Pulmonary artery endothelial cell (primary cell): Measurements from ENCODE around the gene PDCD11. TPM values are rescaled to one million over a fixed set of nuclear protein-coding genes. Genes with fewer than 3 reads are reported as not detected.
A peak's percentile ranks its signal among the peaks of the same experiment; 100 is the strongest.
"Not testable (repeated sequence)": the region's sequence is repeated elsewhere in the genome, so short reads cannot be mapped to it uniquely, and the experiment has no call there.

Source experiments
- DNase-seq: peaks from one replicate; pipeline ENCODE4 v3.0.0-alpha.2; 2011; ENCODE audit warnings: low read depth, low spot score
- total RNA-seq: library from RNA; depleted of rRNA; stranded (reverse); fragments of >200 nt; gene quantifications from 2 replicates; pipeline ENCODE4 v1.2.3, GENCODE V29; 2014

The PDCD11 gene
- total RNA-seq, 1 donor from 2014 or later = 53.0 TPM

DNA sequence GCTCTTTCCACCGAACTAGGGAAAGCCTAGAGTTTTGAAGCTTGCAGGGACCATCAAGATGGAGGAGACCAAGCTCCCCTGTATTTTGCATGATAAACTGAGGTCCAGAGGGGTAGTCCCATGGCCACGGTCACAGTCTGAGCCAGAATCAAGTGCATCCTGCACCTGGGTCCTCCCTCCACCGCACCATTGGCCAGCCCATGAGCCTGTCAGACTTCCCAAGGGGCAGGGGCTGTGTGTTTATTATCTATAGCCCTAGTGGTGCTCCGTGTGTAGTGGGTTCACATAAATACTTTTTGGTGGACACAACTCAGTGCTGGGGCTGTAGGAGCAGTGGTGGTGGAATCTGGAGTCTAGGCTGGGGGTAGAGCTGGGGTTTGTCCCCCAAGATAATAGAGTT lies 79.0 kb downstream of the PDCD11 start:
- no peak for DNase-seq

DNA sequence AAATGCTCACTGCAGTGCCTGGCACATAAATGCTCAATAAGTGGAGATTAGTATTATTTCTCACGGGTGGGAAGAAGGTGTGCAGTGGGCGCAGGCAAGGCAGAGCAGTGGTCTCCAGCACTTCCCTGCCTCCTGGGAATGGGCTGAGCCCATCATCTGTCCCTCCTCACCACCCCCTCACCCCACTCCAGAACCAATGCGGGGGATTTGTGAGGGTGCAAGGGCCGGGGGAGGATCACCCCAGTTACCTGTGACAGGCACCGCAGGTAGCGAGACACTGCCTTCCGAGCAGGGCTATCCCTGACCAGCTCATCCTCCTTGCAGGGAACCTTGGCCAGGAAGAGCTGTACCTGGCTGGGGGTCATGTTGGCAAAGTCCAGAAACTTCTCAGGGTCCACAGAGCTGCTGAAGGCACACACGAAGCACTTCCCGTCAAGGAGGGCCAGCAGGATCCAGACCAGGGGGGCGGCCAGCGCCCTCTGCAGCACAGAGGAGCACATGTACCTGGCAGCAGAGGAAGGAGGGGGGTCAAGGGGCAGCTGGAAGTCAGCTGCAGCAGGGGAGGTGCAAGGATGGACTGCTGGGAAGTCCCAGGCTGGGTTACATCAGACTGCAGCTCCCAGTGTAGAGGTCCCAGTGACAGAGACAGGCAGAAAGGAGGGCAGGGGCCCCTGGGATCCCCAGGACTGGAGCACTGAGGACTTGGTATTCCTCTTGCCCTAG lies 79.8 kb downstream of the PDCD11 start:
- DNase-seq = no peak

DNA sequence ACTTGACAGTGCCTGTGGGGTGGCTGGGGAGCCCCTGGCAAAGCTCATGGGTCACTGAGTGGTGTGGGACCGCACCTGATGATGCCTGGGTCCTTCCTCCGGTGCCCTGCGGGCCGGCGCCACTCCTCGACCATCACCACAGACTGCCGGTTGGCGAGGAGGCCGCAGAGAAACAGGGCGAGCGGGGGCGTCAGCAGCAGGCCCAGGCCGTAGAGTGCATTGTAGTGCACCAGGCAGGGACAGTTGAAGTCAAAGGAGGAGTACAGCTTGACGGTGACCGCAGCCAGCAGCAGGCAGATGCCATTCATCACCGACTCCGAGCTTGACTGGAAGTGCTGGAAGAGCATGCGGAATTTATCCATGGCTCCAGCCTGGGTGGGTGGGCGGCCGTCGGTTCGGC lies 82.2 kb downstream of the PDCD11 start:
- DNase-seq = no peak

DNA sequence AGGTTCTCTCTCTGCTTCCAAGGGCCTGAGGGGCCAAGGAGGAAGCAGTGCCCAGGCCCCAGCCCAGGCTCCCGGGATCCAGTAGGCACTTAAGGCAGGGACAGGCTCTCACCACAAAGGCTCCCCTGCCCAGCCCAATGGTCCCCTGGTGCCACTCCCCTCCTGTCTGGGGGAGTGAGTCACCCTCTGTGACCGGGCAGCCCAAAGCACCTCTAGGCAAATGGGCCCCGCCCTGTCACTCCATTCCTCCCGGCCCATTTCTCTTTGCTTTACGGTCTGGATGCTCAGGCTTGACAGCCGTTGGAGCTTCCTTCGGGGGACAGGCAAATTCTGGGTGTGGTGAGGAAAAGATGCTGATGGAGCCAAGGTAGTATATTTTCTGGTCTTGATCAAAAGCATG lies 82.7 kb downstream of the PDCD11 start, which contains the start of gene CALHM3:
Gene CALHM3 (minus strand): TSS at position 106 of the 400 bp plus-strand sequence. CDS start 208 bp downstream, outside the sequence.
- no peak for DNase-seq

DNA sequence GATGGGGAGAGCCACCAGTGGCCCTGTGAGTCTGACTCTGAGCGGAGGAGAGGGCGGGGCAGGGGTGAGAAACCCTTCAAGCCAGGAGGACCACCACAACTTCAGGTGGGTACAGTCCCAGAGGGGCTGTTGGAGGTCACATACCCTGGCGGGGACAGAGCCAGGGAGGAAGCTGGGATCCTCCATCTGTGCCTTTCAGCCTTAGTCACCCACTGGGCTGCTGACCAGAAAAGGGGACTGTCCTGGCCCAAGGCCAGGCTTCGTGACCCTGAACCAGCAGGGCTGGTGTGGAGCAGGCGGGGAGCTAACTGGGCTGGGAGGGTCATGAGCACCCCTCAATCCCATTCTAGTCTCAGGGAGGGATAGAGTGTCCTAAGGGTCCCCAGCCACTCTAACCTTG lies 84.1 kb downstream of the PDCD11 start:
- DNase-seq = no peak

DNA sequence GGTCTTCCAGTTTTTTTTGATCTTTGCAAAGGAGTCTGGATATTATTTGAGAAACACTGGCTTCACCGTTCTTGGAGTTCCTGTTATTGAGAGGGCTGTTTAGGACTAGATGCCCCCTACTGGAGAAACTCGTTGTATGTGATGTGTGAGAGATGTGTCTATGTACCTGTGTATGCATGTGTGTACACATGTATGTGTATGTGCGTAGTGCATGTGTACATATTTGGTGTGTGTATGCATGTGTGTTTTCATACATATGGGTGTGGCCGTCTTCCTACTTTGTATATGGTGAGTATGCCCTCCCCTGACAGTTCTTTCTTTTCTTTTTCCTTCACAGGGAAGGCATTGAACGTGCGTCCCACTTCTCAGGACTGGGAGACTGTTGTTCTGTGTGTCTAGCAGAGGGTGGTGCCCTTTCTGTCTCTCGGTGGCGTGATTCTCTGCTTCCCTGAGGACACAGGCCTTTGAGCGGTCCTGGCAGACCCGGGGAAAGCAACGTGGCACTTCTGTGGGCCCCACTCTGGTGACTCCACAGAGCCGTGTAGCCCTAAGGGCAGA lies 85.6 kb downstream of the PDCD11 start:
- DNase-seq = peak; percentile 50

DNA sequence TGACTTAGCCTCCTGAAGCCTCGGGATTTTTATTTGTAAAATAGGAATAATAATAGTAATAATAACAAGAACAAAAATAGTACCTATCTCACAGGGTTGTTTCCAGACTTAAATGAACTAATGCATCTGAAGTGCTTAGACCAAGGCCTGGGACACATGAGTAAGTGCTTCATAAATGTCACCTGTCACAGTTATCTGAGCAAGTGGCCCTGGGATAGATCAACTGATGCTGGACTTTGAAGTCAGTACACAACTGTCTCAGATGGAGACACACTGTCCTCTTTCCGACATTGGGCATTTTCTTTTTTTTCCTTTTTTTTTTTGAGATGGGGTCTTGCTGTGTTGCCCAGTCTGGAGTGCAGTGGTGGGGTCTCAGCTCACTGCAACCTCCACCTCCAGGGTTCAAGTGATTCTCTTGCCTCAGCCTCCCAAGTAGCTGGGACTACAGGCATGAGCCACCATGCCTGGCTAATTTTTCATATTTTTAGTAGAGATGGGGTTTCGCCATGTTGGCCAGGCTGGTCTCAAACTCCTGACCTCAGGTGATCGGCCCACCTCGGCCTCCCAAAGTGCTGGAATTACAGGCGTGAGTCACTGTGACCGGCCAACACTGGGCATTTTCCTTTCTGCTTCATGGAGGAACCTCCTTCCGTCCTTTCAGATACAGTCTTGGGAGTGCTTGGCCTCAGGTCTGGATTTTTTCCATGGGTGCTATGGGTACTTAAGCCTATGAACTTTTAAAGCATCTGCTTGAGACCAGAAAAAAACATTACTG lies 90.4 kb downstream of the PDCD11 start:
- not testable (repeated sequence) for DNase-seq

DNA sequence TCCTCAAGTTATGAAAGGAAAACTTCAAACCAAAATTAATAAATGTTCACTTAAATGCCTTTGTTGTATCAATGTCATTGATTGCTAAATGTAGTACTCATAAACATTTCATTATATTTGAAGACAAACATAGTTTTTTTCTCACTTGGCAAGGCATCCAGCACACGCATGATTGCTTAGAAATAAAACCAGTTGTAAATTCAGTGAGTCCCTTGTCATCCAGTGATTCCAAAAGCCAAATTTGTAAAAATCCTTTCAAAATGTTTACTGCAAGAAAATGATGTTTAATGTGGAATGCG lies 90.9 kb downstream of the PDCD11 start:
- no peak for DNase-seq

DNA sequence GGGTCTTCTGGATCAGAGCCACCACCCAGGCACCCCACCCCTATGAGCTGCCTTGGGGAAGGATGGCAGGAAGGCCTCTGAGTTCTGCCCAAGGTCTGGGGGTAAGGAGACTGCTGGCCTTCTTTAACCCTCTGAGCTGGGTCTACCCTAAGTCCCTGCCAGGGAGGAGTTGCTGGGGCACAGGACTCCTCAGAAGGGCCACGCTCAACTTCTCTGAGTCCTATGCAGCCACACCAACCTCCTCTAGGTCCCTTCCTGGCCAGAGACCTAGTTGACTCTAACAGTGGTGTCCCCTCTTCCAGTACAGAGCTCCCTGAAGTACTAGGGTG lies 94.5 kb downstream of the PDCD11 start:
- DNase-seq = no peak

DNA sequence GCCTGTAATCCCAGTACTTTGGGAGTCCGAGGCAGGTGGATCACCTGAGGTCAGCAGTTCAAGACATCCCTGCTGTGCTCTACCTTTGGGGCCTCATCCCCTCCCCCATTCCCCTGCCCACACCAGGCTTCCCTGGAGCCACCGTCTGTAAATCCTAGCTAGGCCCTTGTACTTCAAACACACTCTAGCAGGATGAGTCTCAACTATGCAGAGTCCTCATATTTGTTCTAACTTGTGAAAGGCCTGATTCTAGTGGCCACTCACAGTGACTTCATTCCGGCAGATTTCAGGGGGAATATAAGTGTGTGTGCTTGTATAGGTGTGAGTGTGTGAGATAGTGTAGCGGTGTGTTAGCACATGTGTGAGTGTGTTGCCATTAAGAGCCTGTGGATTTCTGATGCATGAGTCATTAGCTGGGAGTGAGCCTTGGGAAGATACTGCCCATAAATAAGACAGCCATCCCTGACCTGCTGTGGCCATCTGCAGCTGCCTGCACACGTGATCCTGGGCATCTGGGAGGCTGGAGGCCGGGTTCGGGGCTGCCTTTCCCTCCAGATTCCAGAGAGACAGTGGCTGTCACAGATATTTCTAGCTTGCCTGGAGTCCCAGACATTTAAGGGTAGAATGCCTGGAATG lies 95.4 kb downstream of the PDCD11 start:
- DNase-seq = peak; percentile 35

DNA sequence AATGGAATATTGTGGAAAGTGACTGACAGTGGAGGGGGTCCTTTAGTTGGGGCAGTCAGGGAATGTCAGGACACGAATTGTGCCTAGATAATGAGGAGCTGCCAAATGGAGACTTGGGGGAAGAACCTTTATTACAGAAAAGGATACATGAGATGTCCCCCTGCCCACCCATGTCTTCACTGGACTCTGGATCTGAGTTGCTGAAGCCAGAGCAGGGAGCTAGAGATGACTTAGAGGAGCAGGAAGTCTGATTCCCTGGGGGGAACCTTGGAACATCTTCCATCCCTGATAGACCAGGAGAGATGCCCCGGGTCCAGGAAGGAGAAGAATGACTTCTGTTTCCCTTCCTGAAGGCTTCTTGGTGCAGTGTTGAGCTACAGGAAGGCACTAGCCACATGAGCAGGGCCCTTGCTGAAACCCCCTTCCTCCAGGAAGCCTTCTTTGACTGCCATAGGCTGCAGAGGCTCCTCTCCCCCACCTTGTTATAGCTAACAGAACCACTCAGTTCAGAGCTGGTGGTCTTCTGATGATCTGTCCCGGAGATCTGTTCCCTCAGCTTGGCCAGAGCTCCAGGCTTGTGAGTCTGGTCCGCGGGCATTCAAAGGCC lies 96.3 kb downstream of the PDCD11 start:
- no peak for DNase-seq

DNA sequence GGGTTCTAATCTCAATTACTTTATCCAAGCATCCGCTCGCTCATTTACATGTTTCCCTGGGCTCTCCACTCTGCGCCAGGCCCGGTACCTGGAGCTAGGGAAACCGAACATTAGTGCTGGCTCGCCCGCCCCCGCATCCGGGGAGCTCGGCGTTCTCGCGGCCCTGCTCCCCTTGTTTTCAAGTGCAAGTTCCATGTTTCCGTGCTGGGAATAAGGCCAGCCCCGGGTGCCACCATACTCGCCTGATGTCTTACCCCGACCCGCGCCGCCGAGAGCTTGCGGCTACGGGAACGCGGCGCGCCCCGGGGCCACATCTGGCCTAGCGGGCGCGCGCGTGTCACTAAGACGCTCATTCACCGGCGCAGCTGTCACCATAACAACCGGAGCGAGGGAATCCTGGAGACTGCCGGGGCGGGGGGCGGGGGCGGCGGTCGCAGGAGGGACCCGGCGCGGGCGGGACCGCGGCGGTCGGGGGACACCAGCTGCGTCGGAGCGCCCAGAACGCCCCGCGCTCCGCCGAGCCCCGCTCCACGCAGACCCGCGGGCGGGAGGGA lies 97.0 kb downstream of the PDCD11 start, which contains the start of gene NEURL1:
Gene NEURL1 (plus strand): TSS at position 344 of the 554 bp plus-strand sequence. CDS start 683 bp downstream, outside the sequence.
- no peak for DNase-seq

DNA sequence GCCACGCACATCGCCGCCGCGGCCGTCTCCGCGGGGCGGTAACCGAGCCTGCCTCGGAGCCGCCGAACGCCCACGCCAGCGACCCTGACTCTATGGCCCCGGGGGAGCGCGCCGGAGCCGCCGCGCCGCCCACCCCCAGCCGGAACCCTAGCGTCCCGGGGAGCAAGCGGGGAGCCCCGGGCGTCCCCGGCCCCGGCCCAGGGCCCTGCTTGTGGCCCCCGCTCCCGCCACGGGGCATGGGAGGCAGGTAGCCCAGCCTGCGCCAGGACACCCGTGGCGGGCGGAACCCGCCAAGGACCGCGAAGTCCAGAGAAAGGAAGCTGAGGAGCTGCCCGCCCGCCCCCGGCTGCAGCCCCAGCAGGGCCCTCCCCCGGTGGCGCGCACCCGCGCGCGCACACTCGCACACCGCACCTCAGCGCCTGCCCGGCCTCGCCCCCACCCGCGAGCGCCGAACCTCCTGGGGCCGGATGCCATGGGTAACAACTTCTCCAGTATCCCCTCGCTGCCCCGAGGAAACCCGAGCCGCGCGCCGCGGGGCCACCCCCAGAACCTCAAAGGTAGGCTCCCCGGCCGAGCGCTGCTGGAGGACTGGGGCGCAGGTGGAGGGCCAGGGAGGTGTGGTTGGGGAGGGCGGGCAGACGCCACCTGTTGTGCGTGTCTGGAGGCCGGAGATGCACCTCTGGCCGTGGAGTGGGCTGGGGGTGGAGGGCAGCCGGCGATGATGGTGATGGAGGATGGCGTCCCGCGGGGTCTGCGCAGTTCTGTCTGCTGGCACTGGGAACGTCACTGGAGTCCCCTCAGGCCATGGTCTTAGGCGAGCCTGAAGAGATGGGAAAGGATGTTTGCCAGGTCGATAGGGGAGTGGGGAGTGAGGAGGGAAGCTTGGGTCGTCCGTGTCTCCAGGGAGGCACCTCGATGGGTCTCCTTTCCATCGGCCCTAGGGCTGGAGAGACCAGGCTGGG lies 97.8 kb downstream of the PDCD11 start:
- DNase-seq = no peak

DNA sequence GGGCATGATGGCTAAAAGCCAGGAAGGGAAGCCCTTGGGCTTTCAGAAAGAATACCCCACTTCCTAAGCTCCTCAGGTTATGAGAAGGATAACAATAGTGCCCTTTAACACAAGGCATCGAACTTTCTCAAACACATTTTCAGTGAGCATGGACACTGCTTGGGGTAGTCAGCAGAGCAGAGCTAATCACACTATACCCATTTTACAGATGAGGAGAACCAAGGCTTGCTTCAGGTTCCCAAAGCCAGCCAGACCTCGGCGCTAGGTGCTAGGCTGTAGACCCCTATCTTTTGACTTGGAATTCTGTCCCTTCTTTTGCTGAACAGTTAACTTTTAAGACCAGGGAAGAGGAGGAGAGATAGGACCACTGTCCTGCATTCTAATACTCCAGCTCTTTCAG lies 98.9 kb downstream of the PDCD11 start:
- DNase-seq = no peak

Other genes starting within 250 kb of the PDCD11 start
- gene NT5C2, start 203.4 kb upstream of the PDCD11 start, total RNA-seq = 43.3 and 55.1 TPM in 2 replicates
- 0.07 and 0.13 TPM in 2 replicates for gene RPEL1, start 150.7 kb upstream of the PDCD11 start, total RNA-seq
- gene INA, start 119.5 kb upstream of the PDCD11 start, total RNA-seq = 0.13 and 0.18 TPM in 2 replicates
- gene PCGF6, start 45.5 kb upstream of the PDCD11 start, total RNA-seq = 13.3 and 14.9 TPM in 2 replicates
- gene TAF5, start 28.6 kb upstream of the PDCD11 start, total RNA-seq = 4.7 and 10.5 TPM in 2 replicates
- 158 and 197 TPM in 2 replicates for gene ATP5MK, start 151 bp upstream of the PDCD11 start, total RNA-seq
- 9.6 and 15.7 TPM in 2 replicates for gene CALHM2, start 55.7 kb downstream of the PDCD11 start, total RNA-seq
- not detected in 2 replicates for gene CALHM1, start 62.3 kb downstream of the PDCD11 start, total RNA-seq
- gene CALHM3, start 82.6 kb downstream of the PDCD11 start, total RNA-seq = not detected in 2 replicates
- gene NEURL1, start 97.1 kb downstream of the PDCD11 start, total RNA-seq = 0.11 and 0.20 TPM in 2 replicates